Panc1 (cell line): ENCODE data around the gene DPM1.

Experiments used
- POLR2AphosphoS5 ChIP-seq: IDR thresholded peaks from 2 replicates; pipeline ENCODE4 v1.6.1; 2012; ENCODE audit warnings: mild to moderate bottlenecking, low read depth, low read length, moderate library complexity
- SIN3A ChIP-seq: IDR thresholded peaks from 2 replicates; pipeline ENCODE4 v1.6.1; 2012; ENCODE audit warnings: low read depth, mild to moderate bottlenecking, low read length, moderate library complexity, borderline replicate concordance; ENCODE audit not compliant: insufficient read depth
- TCF7L2 ChIP-seq: IDR thresholded peaks from 2 replicates; pipeline ENCODE4 v1.6.1; 2011; ENCODE audit warnings: mild to moderate bottlenecking, low read depth, low read length, inconsistent platforms
- TF ChIP-seq, protein P1 (sequence below): fragments of 450-650 bp; IDR thresholded peaks from 2 replicates; pipeline ENCODE4 v1.5.1; 2017; ENCODE audit warnings: mild to moderate bottlenecking
- TF ChIP-seq, protein P2 (sequence below), 2 experiments: IDR thresholded peaks; 2 replicates each; pipeline ENCODE4 v1.6.1; 2011 to 2012; ENCODE audit warnings: low read depth in 2 of 2, control low read depth in 1 of 2, low read length in 1 of 2, mild to moderate bottlenecking in 1 of 2, moderate library complexity in 1 of 2; ENCODE audit not compliant: insufficient read depth in 1 of 2

DNA sequence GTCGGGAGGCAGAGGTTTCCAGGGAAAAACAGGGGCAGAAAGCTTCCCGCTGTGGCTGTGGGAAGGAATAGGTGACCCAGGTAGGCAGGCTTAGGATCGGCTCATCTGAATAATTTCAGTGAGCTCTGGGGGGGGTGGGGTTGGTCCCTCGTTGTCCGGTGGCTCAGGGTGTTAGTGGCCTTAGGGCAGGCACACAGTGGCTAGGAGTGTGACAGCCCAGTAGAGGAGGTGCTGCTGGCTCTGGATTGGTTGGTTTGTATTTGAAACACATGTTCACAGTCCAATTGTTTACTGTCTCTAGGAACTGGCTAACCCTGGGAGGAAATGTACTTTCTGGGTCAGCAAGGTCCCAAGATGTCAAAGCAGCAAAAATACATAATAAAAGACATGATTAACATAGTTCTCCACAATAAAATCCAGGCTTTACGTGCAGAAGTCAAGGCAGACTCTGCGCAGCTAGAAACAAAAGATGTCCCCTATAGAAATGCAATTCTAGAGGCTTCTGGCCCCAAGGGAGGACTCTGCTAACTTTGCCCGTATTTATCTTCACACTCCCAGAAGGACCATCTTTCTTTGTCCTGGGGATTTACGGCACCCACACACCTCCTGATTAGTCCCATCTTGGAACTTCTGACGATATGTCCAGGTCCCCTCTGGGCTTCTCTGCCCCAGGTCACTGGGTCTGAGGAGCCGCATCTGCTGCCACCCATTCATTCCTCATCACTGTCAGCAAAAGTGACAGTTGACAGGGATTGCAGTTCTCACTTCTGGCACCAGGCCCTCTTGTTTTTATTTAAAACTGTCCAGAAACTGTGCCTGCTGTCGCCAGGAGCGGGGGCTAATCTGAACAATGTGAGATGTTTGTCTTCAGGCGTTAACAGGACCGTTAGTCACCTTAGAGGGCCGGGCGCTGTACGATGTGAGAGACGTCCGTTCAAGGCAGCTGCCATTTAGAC, 19.0 kb upstream of the DPM1 start:
- TF ChIP-seq, protein P1, sequence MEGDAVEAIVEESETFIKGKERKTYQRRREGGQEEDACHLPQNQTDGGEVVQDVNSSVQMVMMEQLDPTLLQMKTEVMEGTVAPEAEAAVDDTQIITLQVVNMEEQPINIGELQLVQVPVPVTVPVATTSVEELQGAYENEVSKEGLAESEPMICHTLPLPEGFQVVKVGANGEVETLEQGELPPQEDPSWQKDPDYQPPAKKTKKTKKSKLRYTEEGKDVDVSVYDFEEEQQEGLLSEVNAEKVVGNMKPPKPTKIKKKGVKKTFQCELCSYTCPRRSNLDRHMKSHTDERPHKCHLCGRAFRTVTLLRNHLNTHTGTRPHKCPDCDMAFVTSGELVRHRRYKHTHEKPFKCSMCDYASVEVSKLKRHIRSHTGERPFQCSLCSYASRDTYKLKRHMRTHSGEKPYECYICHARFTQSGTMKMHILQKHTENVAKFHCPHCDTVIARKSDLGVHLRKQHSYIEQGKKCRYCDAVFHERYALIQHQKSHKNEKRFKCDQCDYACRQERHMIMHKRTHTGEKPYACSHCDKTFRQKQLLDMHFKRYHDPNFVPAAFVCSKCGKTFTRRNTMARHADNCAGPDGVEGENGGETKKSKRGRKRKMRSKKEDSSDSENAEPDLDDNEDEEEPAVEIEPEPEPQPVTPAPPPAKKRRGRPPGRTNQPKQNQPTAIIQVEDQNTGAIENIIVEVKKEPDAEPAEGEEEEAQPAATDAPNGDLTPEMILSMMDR = no peak
- TF ChIP-seq SIN3A (no peak), POLR2AphosphoS5 (no peak), TCF7L2 (no peak)
- TF ChIP-seq, protein P2, sequence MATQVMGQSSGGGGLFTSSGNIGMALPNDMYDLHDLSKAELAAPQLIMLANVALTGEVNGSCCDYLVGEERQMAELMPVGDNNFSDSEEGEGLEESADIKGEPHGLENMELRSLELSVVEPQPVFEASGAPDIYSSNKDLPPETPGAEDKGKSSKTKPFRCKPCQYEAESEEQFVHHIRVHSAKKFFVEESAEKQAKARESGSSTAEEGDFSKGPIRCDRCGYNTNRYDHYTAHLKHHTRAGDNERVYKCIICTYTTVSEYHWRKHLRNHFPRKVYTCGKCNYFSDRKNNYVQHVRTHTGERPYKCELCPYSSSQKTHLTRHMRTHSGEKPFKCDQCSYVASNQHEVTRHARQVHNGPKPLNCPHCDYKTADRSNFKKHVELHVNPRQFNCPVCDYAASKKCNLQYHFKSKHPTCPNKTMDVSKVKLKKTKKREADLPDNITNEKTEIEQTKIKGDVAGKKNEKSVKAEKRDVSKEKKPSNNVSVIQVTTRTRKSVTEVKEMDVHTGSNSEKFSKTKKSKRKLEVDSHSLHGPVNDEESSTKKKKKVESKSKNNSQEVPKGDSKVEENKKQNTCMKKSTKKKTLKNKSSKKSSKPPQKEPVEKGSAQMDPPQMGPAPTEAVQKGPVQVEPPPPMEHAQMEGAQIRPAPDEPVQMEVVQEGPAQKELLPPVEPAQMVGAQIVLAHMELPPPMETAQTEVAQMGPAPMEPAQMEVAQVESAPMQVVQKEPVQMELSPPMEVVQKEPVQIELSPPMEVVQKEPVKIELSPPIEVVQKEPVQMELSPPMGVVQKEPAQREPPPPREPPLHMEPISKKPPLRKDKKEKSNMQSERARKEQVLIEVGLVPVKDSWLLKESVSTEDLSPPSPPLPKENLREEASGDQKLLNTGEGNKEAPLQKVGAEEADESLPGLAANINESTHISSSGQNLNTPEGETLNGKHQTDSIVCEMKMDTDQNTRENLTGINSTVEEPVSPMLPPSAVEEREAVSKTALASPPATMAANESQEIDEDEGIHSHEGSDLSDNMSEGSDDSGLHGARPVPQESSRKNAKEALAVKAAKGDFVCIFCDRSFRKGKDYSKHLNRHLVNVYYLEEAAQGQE (IDR thresholded peaks at IDR 0.05; ENCODE audit: insufficient read depth in 1 of 2, low read depth in 2 of 2, low read length in 1 of 2) = no peak
